GM18519 (cell line): ENCODE measurements around the gene TLR9.

ENCODE experiments used
- ATAC-seq: cut with Tn5 transposase; IDR thresholded peaks from one replicate; pipeline ENCODE4 v1.9.1; 2021; ENCODE audit warnings: mild to moderate bottlenecking, moderate library complexity; ENCODE audit not compliant: unreplicated experiment, low FRiP score

The TLR9 gene

GRCh38 chr3:52218026-52218425 is 7.4 kb downstream of the TLR9 start:
- ATAC-seq, result no peak

- no peak for ATAC-seq
These were observed 8.0 kb downstream of the TLR9 start for GRCh38 chr3:52217409-52217805.

- ATAC-seq, result no peak
These were observed 8.6 kb downstream of the TLR9 start for GRCh38 chr3:52216585-52217408.

- ATAC-seq, result no peak
These were observed 10.1 kb downstream of the TLR9 start for GRCh38 chr3:52215351-52215750.

- ATAC-seq, result no peak
These were observed 11.5 kb downstream of the TLR9 start for GRCh38 chr3:52213901-52214300.

- ATAC-seq, result no peak
These were observed 12.4 kb downstream of the TLR9 start for GRCh38 chr3:52213005-52213404.

- ATAC-seq, result no peak
These were observed 14.1 kb downstream of the TLR9 start for GRCh38 chr3:52211268-52211891.

GRCh38 chr3:52210550-52211046 is 14.8 kb downstream of the TLR9 start:
- no peak for ATAC-seq

- no peak for ATAC-seq
These were observed 15.4 kb downstream of the TLR9 start for GRCh38 chr3:52210037-52210436.

GRCh38 chr3:52208556-52208955 is 16.9 kb downstream of the TLR9 start:
- ATAC-seq, result no peak

- ATAC-seq, result no peak
These were observed 19.6 kb downstream of the TLR9 start for GRCh38 chr3:52205727-52206372.

GRCh38 chr3:52204337-52205073 is 20.9 kb downstream of the TLR9 start:
- ATAC-seq, result no peak

- ATAC-seq, result no peak
These were observed 21.7 kb downstream of the TLR9 start for GRCh38 chr3:52203701-52204100.

- no peak for ATAC-seq
These were observed 22.9 kb downstream of the TLR9 start for GRCh38 chr3:52202384-52203077.

- ATAC-seq, result no peak
These were observed 24.3 kb downstream of the TLR9 start for GRCh38 chr3:52200981-52201679.

- no peak for ATAC-seq
These were observed 26.5 kb downstream of the TLR9 start for GRCh38 chr3:52198643-52199608.

- peak; percentile 72 for ATAC-seq
These were observed 27.4 kb downstream of the TLR9 start, which contains the start of gene ALAS1 for GRCh38 chr3:52197842-52198625. TSS of gene ALAS1 (plus strand) at chr3:52198160. CDS start at chr3:52199242, 1,082 bp downstream.

- ATAC-seq, result no peak
These were observed 28.0 kb downstream of the TLR9 start for GRCh38 chr3:52197499-52197841.
